H1 (cell line): ENCODE data around the gene MBNL3. TPM values are rescaled to one million over a fixed set of nuclear protein-coding genes. Genes with fewer than 3 reads are reported as not detected.

Source experiments
- CTCF ChIA-PET: fragments of 300-600 bp; sonication (Branson Sonifier 250); formaldehyde crosslinking; loops from one replicate; lab custom pipeline; 2021; ENCODE audit not compliant: partially characterized antibody; lab: Charles Lee
- POLR2A ChIA-PET: fragments of 300-600 bp; sonication (Branson Sonifier 250); formaldehyde crosslinking; loops from one replicate; lab custom pipeline; 2021; ENCODE audit warnings: inconsistent platforms; ENCODE audit not compliant: partially characterized antibody; lab: Charles Lee
- DNase-seq, 2 experiments: peaks; one replicate each; pipeline versions ENCODE4 v3.0.0 to v3.0.0-alpha.2; 2010 to 2022; ENCODE audit warnings: low spot score in 2 of 2, low read depth in 1 of 2, mixed read lengths in 1 of 2
- FAIRE-seq: peaks from 2 replicates; lab custom pipeline; 2011; peaks lifted over from hg19 to GRCh38; lab: Jason Lieb, UNC
- H2AFZ ChIP-seq: 2 replicates; pipeline ENCODE4 v1.8.1; 2012; ENCODE audit warnings: low read length, inconsistent platforms
- H2AK5ac ChIP-seq: 2 replicates; pipeline ENCODE4 v1.6.1; 2013; ENCODE audit warnings: low read depth, low read length
- H2BK120ac ChIP-seq: replicated peaks from 2 replicates; pipeline ENCODE3; 2013; ENCODE audit warnings: low read depth, low read length, inconsistent platforms
- H2BK12ac ChIP-seq: 2 replicates; pipeline ENCODE4 v1.6.1; 2013; ENCODE audit warnings: low read depth, low read length
- H2BK15ac ChIP-seq: 2 replicates; pipeline ENCODE4 v1.6.1; 2013; ENCODE audit warnings: low read length
- H2BK20ac ChIP-seq: 2 replicates; pipeline ENCODE4 v1.6.1; 2013; ENCODE audit warnings: low read length
- H2BK5ac ChIP-seq: 2 replicates; pipeline ENCODE4 v1.6.1; 2013; ENCODE audit warnings: low read depth, low read length
- H3K14ac ChIP-seq: 2 replicates; pipeline ENCODE4 v1.6.1; 2013; ENCODE audit warnings: inconsistent platforms; ENCODE audit not compliant: insufficient read length
- H3K18ac ChIP-seq: 2 replicates; pipeline ENCODE4 v1.6.1; 2013; ENCODE audit warnings: low read length; ENCODE audit errors: extremely low read depth
- H3K23ac ChIP-seq: 2 replicates; pipeline ENCODE4 v1.6.1; 2013; ENCODE audit warnings: inconsistent platforms; ENCODE audit not compliant: insufficient read length
- H3K23me2 ChIP-seq: 2 replicates; pipeline ENCODE4 v1.6.1; 2013; ENCODE audit warnings: low read depth, low read length
- H3K27ac ChIP-seq: 2 replicates; pipeline ENCODE4 v1.6.1; 2011; ENCODE audit warnings: low read depth, low read length, inconsistent platforms
- H3K27me3 ChIP-seq, 4 experiments: replicated peaks in 1 of 4; 1 replicate in 1 of 4; 2 replicates in 3 of 4; pipeline versions ENCODE4 v1.6.1 to v1.8.1; 2011 to 2013; ENCODE audit warnings: low read length in 3 of 4, mild to moderate bottlenecking in 3 of 4, inconsistent platforms in 2 of 4, mixed read lengths in 2 of 4, moderate library complexity in 1 of 4; ENCODE audit not compliant: control insufficient read depth in 3 of 4, insufficient read depth in 3 of 4; ENCODE audit errors: extremely low read depth in 1 of 4
- H3K36me3 ChIP-seq, 4 experiments: 2 replicates each; pipeline versions ENCODE4 v1.6.1 to v1.8.1; 2011 to 2013; ENCODE audit warnings: mild to moderate bottlenecking in 4 of 4, low read length in 3 of 4, moderate library complexity in 2 of 4, control low read depth in 1 of 4, inconsistent platforms in 1 of 4; ENCODE audit not compliant: insufficient read depth in 4 of 4, control insufficient read depth in 2 of 4
- H3K4ac ChIP-seq: replicated peaks from 2 replicates; pipeline ENCODE3; 2013; ENCODE audit warnings: low read length, low read depth, mixed read lengths, inconsistent platforms; ENCODE audit not compliant: insufficient read length
- H3K4me1 ChIP-seq, 4 experiments: replicated peaks in 1 of 4; 1 replicate in 1 of 4; 2 replicates in 3 of 4; pipeline versions ENCODE4 v1.6.1 to v1.8.1; 2011 to 2013; ENCODE audit warnings: low read length in 3 of 4, inconsistent platforms in 2 of 4, mixed read lengths in 1 of 4; ENCODE audit not compliant: insufficient read depth in 4 of 4, control insufficient read depth in 3 of 4
- H3K4me2 ChIP-seq, 2 experiments: 2 replicates each; pipeline versions ENCODE4 v1.6.1 to v1.8.1; 2011 to 2013; ENCODE audit warnings: low read depth in 2 of 2, low read length in 2 of 2, control low read depth in 1 of 2, inconsistent platforms in 1 of 2, mild to moderate bottlenecking in 1 of 2; ENCODE audit not compliant: insufficient read depth in 1 of 2
- H3K4me3 ChIP-seq, 4 experiments: fragments of 200-600, 300-600 bp in 1 of 4; sonication (generic), shearing (Covaris generic), sonication (Bioruptor Twin) in 1 of 4; 2 replicates each; pipeline versions ENCODE4 v1.5.1 to v1.8.1; 2011 to 2016; ENCODE audit warnings: low read length in 4 of 4, low read depth in 3 of 4, control low read depth in 2 of 4, inconsistent platforms in 2 of 4, mild to moderate bottlenecking in 2 of 4, mixed read lengths in 1 of 4, moderate library complexity in 1 of 4; ENCODE audit not compliant: insufficient read depth in 2 of 4; ENCODE audit errors: extremely low read depth in 1 of 4
- H3K56ac ChIP-seq: replicated peaks from 2 replicates; pipeline ENCODE3; 2013; ENCODE audit warnings: low read depth, mild to moderate bottlenecking, mixed read lengths, low read length, inconsistent platforms; ENCODE audit not compliant: insufficient read length
- H3K79me1 ChIP-seq: 2 replicates; pipeline ENCODE4 v1.6.1; 2013; ENCODE audit warnings: low read depth, low read length, control low read depth
- H3K79me2 ChIP-seq, 2 experiments: 2 replicates each; pipeline versions ENCODE4 v1.6.1 to v1.8.1; 2012 to 2013; ENCODE audit warnings: low read length in 2 of 2, mild to moderate bottlenecking in 2 of 2, inconsistent platforms in 1 of 2; ENCODE audit not compliant: insufficient read depth in 2 of 2, control insufficient read depth in 1 of 2
- H3K9ac ChIP-seq, 4 experiments: replicated peaks in 1 of 4; 1 replicate in 1 of 4; 2 replicates in 3 of 4; pipeline versions ENCODE4 v1.6.1 to v1.8.1; 2011 to 2013; ENCODE audit warnings: low read depth in 3 of 4, low read length in 3 of 4, control low read depth in 2 of 4, mild to moderate bottlenecking in 2 of 4, moderate library complexity in 2 of 4, inconsistent platforms in 1 of 4; ENCODE audit errors: extremely low read depth in 1 of 4
- H3K9me3 ChIP-seq, 2 experiments: 2 replicates each; pipeline versions ENCODE4 v1.6.1 to v1.8.1; 2012 to 2013; ENCODE audit warnings: mild to moderate bottlenecking in 2 of 2, moderate library complexity in 2 of 2, control low read depth in 1 of 2, inconsistent platforms in 1 of 2, low read depth in 1 of 2, low read length in 1 of 2, mixed read lengths in 1 of 2; ENCODE audit not compliant: insufficient read depth in 2 of 2
- H4K20me1 ChIP-seq, 2 experiments: replicated peaks in 1 of 2; 2 replicates each; pipeline versions ENCODE3 to v1.8.1; 2011 to 2013; ENCODE audit warnings: inconsistent platforms in 2 of 2, low read length in 2 of 2, mild to moderate bottlenecking in 1 of 2; ENCODE audit not compliant: insufficient read depth in 2 of 2, control insufficient read depth in 1 of 2
- H4K5ac ChIP-seq: 2 replicates; pipeline ENCODE4 v1.6.1; 2013; ENCODE audit warnings: low read length, low read depth, mixed read lengths, inconsistent platforms; ENCODE audit not compliant: insufficient read length
- H4K8ac ChIP-seq: 2 replicates; pipeline ENCODE4 v1.8.0; 2013; ENCODE audit warnings: mild to moderate bottlenecking, moderate library complexity, low read length, inconsistent platforms; ENCODE audit not compliant: insufficient read depth; ENCODE audit errors: extremely low read depth
- H4K91ac ChIP-seq: replicated peaks from 2 replicates; pipeline ENCODE3; 2013; ENCODE audit warnings: low read length, mixed read lengths, inconsistent platforms; ENCODE audit not compliant: insufficient read length
- MAFK ChIP-seq: IDR thresholded peaks from 2 replicates; pipeline ENCODE4 v1.6.1; 2012; ENCODE audit warnings: low read depth, mild to moderate bottlenecking, improper control_type of control experiment, low read length
- MAX ChIP-seq: IDR thresholded peaks from 2 replicates; pipeline ENCODE4 v1.6.1; 2012; ENCODE audit warnings: inconsistent platforms
- NANOG ChIP-seq: IDR thresholded peaks from 2 replicates; pipeline ENCODE4 v1.6.1; 2011; ENCODE audit warnings: low read length, low read depth, mild to moderate bottlenecking, inconsistent platforms; ENCODE audit not compliant: insufficient read depth, poor library complexity, severe bottlenecking
- PHF8 ChIP-seq: fragments of 200-600 bp; sonication (generic); conservative IDR thresholded peaks from 2 replicates; pipeline ENCODE4 v1.7.1; 2012; ENCODE audit warnings: low read depth, mild to moderate bottlenecking, inconsistent platforms, low read length, moderate library complexity
- RBBP5 ChIP-seq: IDR thresholded peaks from 2 replicates; pipeline ENCODE4 v1.7.1; 2012; ENCODE audit warnings: low read depth, mild to moderate bottlenecking, inconsistent platforms, low read length, moderate library complexity, borderline replicate concordance
- SIX5 ChIP-seq: IDR thresholded peaks from 2 replicates; pipeline ENCODE4 v1.6.1; 2011; ENCODE audit warnings: mild to moderate bottlenecking, low read depth, low read length
- WGBS, 2 experiments: shearing (Covaris generic) in 1 of 2; methylation state at CpG; one replicate each; pipeline versions ENCODE4 v1.1.6 to v1.1.7; 2013 to 2015; ENCODE audit warnings: low lambda C conversion rate in 2 of 2, mixed read lengths in 2 of 2, inconsistent platforms in 1 of 2, low coverage in 1 of 2, missing lambda C conversion rate in 1 of 2; ENCODE audit not compliant: insufficient replicate concordance in 2 of 2, insufficient coverage in 1 of 2, insufficient read length in 1 of 2; ENCODE audit errors: extremely low coverage in 1 of 2, missing lambda C conversion rate in 1 of 2; 5-methylcytosine and 5-hydroxymethylcytosine counted together
- polyA plus RNA-seq, 7 experiments: library from polyadenylated mRNA; depleted of rRNA in 3 of 7; stranded (reverse) in 5 of 7; unstranded in 2 of 7; fragments of >200 nt in 5 of 7; fragments of 200-250 nt in 2 of 7; gene quantifications; 1 replicate in 5 of 7; 2 replicates in 1 of 7; 4 replicates in 1 of 7; pipeline versions ENCODE4 v1.2.1 to v1.2.3, GENCODE V29; 2011 to 2013; ENCODE audit warnings: missing spikeins in 2 of 7, mixed read lengths in 2 of 7
- total RNA-seq: library from RNA; stranded (reverse); fragmentation: NEBNext Ultra II Directional; extraction: Animal tissue kit (Norgen Biotek cat#: 25700); gene quantifications from 2 replicates; pipeline ENCODE4 v1.2.1, GENCODE V29; 2021

The MBNL3 gene
- total and polyA plus RNA-seq, 2 of the 8 experiments (the other 6 are each of a cell fraction or from before 2014, with no cell fraction given) = 3.5 to 4.3 TPM

- Histone ChIP-seq H4K5ac (no peak overlapping the region), H2BK120ac (no peak overlapping the region), H3K14ac (no peak overlapping the region), H3K79me1 (no peaks in the 10 kb centered on the region), H3K4me1 (no peaks in the 10 kb centered on the region; a peak in 2 of 7 replicates), H3K9me3 (no peaks in the 10 kb centered on the region), H3K79me2 (no peaks in the 10 kb centered on the region), H3K27ac (no peak overlapping the region), H3K23me2 (no peaks in the 10 kb centered on the region), H3K4ac (no peak overlapping the region), H4K91ac (no peak overlapping the region), H2AFZ (no peak overlapping the region), H3K56ac (no peak overlapping the region), H3K9ac (no peak overlapping the region), H2BK12ac (no peak overlapping the region), H3K4me2 (no peak overlapping the region), H2AK5ac (no peak overlapping the region), H4K8ac (no peak overlapping the region), H2BK15ac (no peak overlapping the region), H3K36me3 (no peaks in the 10 kb centered on the region), H3K27me3 (no peaks in the 10 kb centered on the region), H2BK20ac (no peak overlapping the region), H2BK5ac (no peak overlapping the region), H4K20me1 (no peaks in the 10 kb centered on the region), H3K18ac (no peak overlapping the region), H3K23ac (no peak overlapping the region), H3K4me3 (no peak overlapping the region)
- DNase-seq = no peak
- ChIA-PET POLR2A (no interaction called here), CTCF (interaction anchor here (1.5 kb wide), 1 partner anchor 10 kb away, joined by 3 read pairs; no protein-coding TSS in a partner anchor)
- FAIRE-seq = no peak
- 82% methylated on average over 1 of the region's 1 CpG; no CpG with 5 or more reads in 1 of the 2 experiments for WGBS, 2 experiments
- TF ChIP-seq NANOG (no peak), PHF8 (no peak), MAX (no peak), SIX5 (no peak), RBBP5 (no peak), MAFK (no peak)
Observed at GRCh38 chrX:132472397-132472796, 16.4 kb downstream of the MBNL3 start.
